OCI-LY3 (cell line): ENCODE data around the gene C1orf52.

Source experiments
- H2AFZ ChIP-seq: fragments of 200-600, 300-600 bp; shearing (Covaris generic); 2 replicates; pipeline ENCODE4 v1.6.0; 2014; ENCODE audit warnings: antibody characterized with exemption, low read depth, low read length
- H3K27ac ChIP-seq: fragments of 200-600, 300-600 bp; sonication (generic); 2 replicates; pipeline ENCODE4 v1.5.1; 2014; ENCODE audit warnings: mild to moderate bottlenecking, low read length, moderate library complexity, mixed read lengths
- H3K27me3 ChIP-seq: fragments of 200-600, 300-600 bp; sonication (generic); 2 replicates; pipeline ENCODE4 v1.6.1; 2014; ENCODE audit warnings: low read depth, low read length, mixed read lengths
- H3K36me3 ChIP-seq: fragments of 200-600, 300-600 bp; sonication (generic); replicated peaks from 2 replicates; pipeline ENCODE3; 2014; ENCODE audit warnings: low read depth, low read length, mixed read lengths
- H3K4me1 ChIP-seq: fragments of 300-600, 200-600 bp; sonication (generic); 2 replicates; pipeline ENCODE4 v1.6.1; 2014; ENCODE audit warnings: low read length, mixed read lengths
- H3K4me2 ChIP-seq: fragments of 200-600, 300-600 bp; sonication (generic); 2 replicates; pipeline ENCODE4 v1.6.1; 2014; ENCODE audit warnings: low read length, mixed read lengths
- H3K4me3 ChIP-seq: fragments of 300-600, 200-600 bp; sonication (generic); 2 replicates; pipeline ENCODE4 v1.5.1; 2014; ENCODE audit warnings: antibody characterized with exemption, mild to moderate bottlenecking, low read length, moderate library complexity
- H3K79me2 ChIP-seq: fragments of 300-600, 200-600 bp; shearing (Covaris generic); 2 replicates; pipeline ENCODE4 v1.6.1; 2014; ENCODE audit warnings: mild to moderate bottlenecking, low read length, mixed read lengths
- H3K9ac ChIP-seq: fragments of 300-600, 200-600 bp; shearing (Covaris generic); 2 replicates; pipeline ENCODE4 v1.6.0; 2014; ENCODE audit warnings: mild to moderate bottlenecking, low read length, moderate library complexity
- H3K9me3 ChIP-seq: fragments of 200-600, 300-600 bp; shearing (Covaris generic); 2 replicates; pipeline ENCODE4 v1.6.1; 2014; ENCODE audit warnings: low read length, mixed read lengths; ENCODE audit not compliant: insufficient read depth
- H4K20me1 ChIP-seq: fragments of 200-600, 300-600 bp; sonication (generic); 2 replicates; pipeline ENCODE4 v1.6.1; 2016; ENCODE audit warnings: low read length, mixed read lengths; ENCODE audit not compliant: insufficient read depth
- CTCF ChIP-seq: fragments of 200-600, 300-600 bp; sonication (generic); IDR thresholded peaks from 2 replicates; pipeline ENCODE4 v1.5.1; 2014; ENCODE audit warnings: antibody characterized with exemption, low read length, low read depth
- EZH2phosphoT487 ChIP-seq: fragments of 200-600 bp; shearing (Covaris generic); IDR thresholded peaks from 2 replicates; pipeline ENCODE4 v1.6.1; 2018; ENCODE audit warnings: antibody characterized with exemption, mixed run types, low read depth

The C1orf52 gene

GRCh38 chr1:85216697-85217096 is 42.8 kb downstream of the C1orf52 start:
- Histone ChIP-seq H2AFZ (no peak overlapping the region), H3K9ac (no peak overlapping the region), H4K20me1 (no peaks in the 10 kb centered on the region), H3K9me3 (no peaks in the 10 kb centered on the region), H3K4me1 (no peaks in the 10 kb centered on the region), H3K4me2 (no peak overlapping the region), H3K4me3 (no peak overlapping the region), H3K27me3 (no peaks in the 10 kb centered on the region), H3K27ac (no peak overlapping the region), H3K79me2 (no peaks in the 10 kb centered on the region), H3K36me3 (no peaks in the 10 kb centered on the region)
- no peak for TF ChIP-seq EZH2phosphoT487
- no peak for TF ChIP-seq CTCF

- H3K4me2 ChIP-seq = no peak overlapping the region
- no peak overlapping the region for H2AFZ ChIP-seq
- TF ChIP-seq CTCF (no peak), EZH2phosphoT487 (no peak)
Measured at GRCh38 chr1:85214654-85215053, 44.8 kb downstream of the C1orf52 start.

GRCh38 chr1:85208488-85208887 is 51.0 kb downstream of the C1orf52 start:
- no peaks in the 10 kb centered on the region for H3K4me1 ChIP-seq
- no peaks in the 10 kb centered on the region for H3K27me3 ChIP-seq
- H3K79me2 ChIP-seq = no peaks in the 10 kb centered on the region
- H3K9me3 ChIP-seq = no peaks in the 10 kb centered on the region
- no peaks in the 10 kb centered on the region for H3K36me3 ChIP-seq
- TF ChIP-seq EZH2phosphoT487 (no peak), CTCF (no peak)
- H3K4me3 ChIP-seq = no peak overlapping the region
- no peak overlapping the region for H3K4me2 ChIP-seq
- H2AFZ ChIP-seq = no peak overlapping the region
- no peak overlapping the region for H3K9ac ChIP-seq
- H4K20me1 ChIP-seq = no peaks in the 10 kb centered on the region
- no peak overlapping the region for H3K27ac ChIP-seq

More at GRCh38 chr1:85214654-85215053, 44.8 kb downstream of the C1orf52 start:
- Histone ChIP-seq H3K27me3 (no peaks in the 10 kb centered on the region), H3K27ac (no peak overlapping the region), H3K9ac (no peak overlapping the region), H4K20me1 (no peaks in the 10 kb centered on the region), H3K4me3 (no peak overlapping the region), H3K36me3 (no peaks in the 10 kb centered on the region), H3K4me1 (no peaks in the 10 kb centered on the region), H3K9me3 (no peaks in the 10 kb centered on the region), H3K79me2 (no peaks in the 10 kb centered on the region)

GRCh38 chr1:85203573-85204171 is 55.8 kb downstream of the C1orf52 start:
- Histone ChIP-seq H3K27ac (no peak overlapping the region), H3K36me3 (no peaks in the 10 kb centered on the region), H3K4me3 (no peak overlapping the region), H3K4me2 (no peak overlapping the region), H3K9me3 (no peaks in the 10 kb centered on the region), H3K9ac (no peak overlapping the region), H3K4me1 (peaks cover 14% of the 10 kb centered on the region), H4K20me1 (no peaks in the 10 kb centered on the region), H3K27me3 (no peaks in the 10 kb centered on the region), H3K79me2 (peaks cover 15% of the 10 kb centered on the region), H2AFZ (no peak overlapping the region)
- TF ChIP-seq EZH2phosphoT487 = no peak
- TF ChIP-seq CTCF = no peak
